ENCODE measurements around the gene HOXC4.
A peak's percentile ranks its signal among the peaks of the same experiment; 100 is the strongest.

GRCh38 chr12:54038284-54038870, 15.3 kb upstream of the HOXC4 start:
- TF ChIP-seq, protein P1, sequence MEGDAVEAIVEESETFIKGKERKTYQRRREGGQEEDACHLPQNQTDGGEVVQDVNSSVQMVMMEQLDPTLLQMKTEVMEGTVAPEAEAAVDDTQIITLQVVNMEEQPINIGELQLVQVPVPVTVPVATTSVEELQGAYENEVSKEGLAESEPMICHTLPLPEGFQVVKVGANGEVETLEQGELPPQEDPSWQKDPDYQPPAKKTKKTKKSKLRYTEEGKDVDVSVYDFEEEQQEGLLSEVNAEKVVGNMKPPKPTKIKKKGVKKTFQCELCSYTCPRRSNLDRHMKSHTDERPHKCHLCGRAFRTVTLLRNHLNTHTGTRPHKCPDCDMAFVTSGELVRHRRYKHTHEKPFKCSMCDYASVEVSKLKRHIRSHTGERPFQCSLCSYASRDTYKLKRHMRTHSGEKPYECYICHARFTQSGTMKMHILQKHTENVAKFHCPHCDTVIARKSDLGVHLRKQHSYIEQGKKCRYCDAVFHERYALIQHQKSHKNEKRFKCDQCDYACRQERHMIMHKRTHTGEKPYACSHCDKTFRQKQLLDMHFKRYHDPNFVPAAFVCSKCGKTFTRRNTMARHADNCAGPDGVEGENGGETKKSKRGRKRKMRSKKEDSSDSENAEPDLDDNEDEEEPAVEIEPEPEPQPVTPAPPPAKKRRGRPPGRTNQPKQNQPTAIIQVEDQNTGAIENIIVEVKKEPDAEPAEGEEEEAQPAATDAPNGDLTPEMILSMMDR (IDR thresholded peaks at IDR 0.05; ENCODE audit: control extremely low read depth in 1 of 3, insufficient read depth in 1 of 3, low read depth in 1 of 3, low read length in 3 of 3) = no peak
- TF ChIP-seq RXRA (IDR thresholded peaks at IDR 0.05; ENCODE audit: insufficient read depth, low read depth, low read length) (no peak), EP300 (IDR thresholded peaks at IDR 0.05; ENCODE audit: borderline replicate concordance in 1 of 2, low read depth in 2 of 2, low read length in 2 of 2) (no peak), EZH2 (IDR thresholded peaks at IDR 0.05; ENCODE audit: low read depth, low read length, severe bottlenecking) (peak; percentile 62), POLR2A (IDR thresholded peaks at IDR 0.05; ENCODE audit: control extremely low read depth in 1 of 2, low read depth in 2 of 2, low read length in 2 of 2) (no peak), JUND (IDR thresholded peaks at IDR 0.05; ENCODE audit: low read length) (no peak), ATF2 (IDR thresholded peaks at IDR 0.05; ENCODE audit: low read length) (no peak), POLR2AphosphoS5 (IDR thresholded peaks at IDR 0.05; ENCODE audit: low read depth, low read length) (no peak), SIX5 (IDR thresholded peaks at IDR 0.05; ENCODE audit: low read depth, low read length) (no peak), YY1 (IDR thresholded peaks at IDR 0.05; ENCODE audit: low read depth, low read length) (no peak), CREB1 (IDR thresholded peaks at IDR 0.05) (no peak), TAF1 (IDR thresholded peaks at IDR 0.05; ENCODE audit: low read depth, low read length) (no peak), FOSL1 (IDR thresholded peaks at IDR 0.05; ENCODE audit: insufficient read depth, low read depth, low read length) (no peak)
- TF ChIP-seq, protein P2, sequence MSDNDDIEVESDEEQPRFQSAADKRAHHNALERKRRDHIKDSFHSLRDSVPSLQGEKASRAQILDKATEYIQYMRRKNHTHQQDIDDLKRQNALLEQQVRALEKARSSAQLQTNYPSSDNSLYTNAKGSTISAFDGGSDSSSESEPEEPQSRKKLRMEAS (IDR thresholded peaks at IDR 0.05) = no peak

Measured in H1 (cell line).